RWPE2 (cell line): ENCODE measurements around the gene CACNA2D2.

ENCODE experiments used
- ATAC-seq: fragments of 200-7000 bp; cut with Tn5 transposase; 3 replicates; pipeline ENCODE4 v1.9.1; 2021; ENCODE audit warnings: low read depth
- DNase-seq: peaks from one replicate; pipeline ENCODE4 v3.0.0-alpha.2; 2020; ENCODE audit warnings: low spot score
- H3K27ac ChIP-seq: fragments of 450-650 bp; 2 replicates; pipeline ENCODE4 v1.5.1; 2017; ENCODE audit warnings: mild to moderate bottlenecking; ENCODE audit not compliant: poor library complexity, severe bottlenecking
- H3K27me3 ChIP-seq: fragments of 250-450 bp; sonication (Bioruptor Pico); 2 replicates; pipeline ENCODE4 v1.5.1; 2021; ENCODE audit warnings: mild to moderate bottlenecking, moderate library complexity; ENCODE audit not compliant: insufficient read depth, poor library complexity, severe bottlenecking
- H3K36me3 ChIP-seq: fragments of 250-450 bp; sonication (Bioruptor Pico); 2 replicates; pipeline ENCODE4 v1.5.1; 2020; ENCODE audit warnings: low read depth, mild to moderate bottlenecking, moderate library complexity
- H3K4me1 ChIP-seq: fragments of 250-450 bp; sonication (Bioruptor Pico); 2 replicates; pipeline ENCODE4 v1.5.1; 2021; ENCODE audit warnings: mild to moderate bottlenecking, moderate library complexity; ENCODE audit not compliant: insufficient read depth, poor library complexity, severe bottlenecking
- H3K4me3 ChIP-seq: fragments of 250-450 bp; sonication (Bioruptor Pico); 2 replicates; pipeline ENCODE4 v1.5.1; 2021; ENCODE audit warnings: mild to moderate bottlenecking, moderate library complexity; ENCODE audit not compliant: severe bottlenecking
- H3K9me3 ChIP-seq: fragments of 250-450 bp; sonication (Bioruptor Pico); 2 replicates; pipeline ENCODE4 v1.5.1; 2021; ENCODE audit warnings: mild to moderate bottlenecking, moderate library complexity; ENCODE audit not compliant: severe bottlenecking
- CTCF ChIP-seq: fragments of 450-650 bp; IDR thresholded peaks from one replicate; pipeline ENCODE4 v1.5.1; 2017; ENCODE audit warnings: mild to moderate bottlenecking, moderate library complexity; ENCODE audit not compliant: poor library complexity, severe bottlenecking

Gene CACNA2D2

GRCh38 chr3:50340448-50341329, 162.7 kb downstream of the CACNA2D2 start, which contains the start of gene RASSF1:
TSS of gene RASSF1 (minus strand) at chr3:50340836. CDS start at chr3:50340805, 31 bp downstream.
- Histone ChIP-seq H3K27ac (peak within 1 kb of the TSS; percentile 17), H3K27me3 (no peaks in the 10 kb centered on the region), H3K36me3 (peaks cover 8% of the 10 kb centered on the region), H3K9me3 (no peaks in the 10 kb centered on the region), H3K4me1 (peaks cover 10% of the 10 kb centered on the region), H3K4me3 (peak within 1 kb of the TSS; percentile 39)
- DNase-seq (no peak), ATAC-seq (peak; percentile 37)
- TF ChIP-seq CTCF, result no peak

GRCh38 chr3:50340147-50340447, 163.3 kb downstream of the CACNA2D2 start:
- Histone ChIP-seq H3K4me1 (peaks cover 15% of the 10 kb centered on the region), H3K27ac (peak overlapping the region; percentile 17), H3K4me3 (peak overlapping the region; percentile 39), H3K36me3 (peaks cover 14% of the 10 kb centered on the region), H3K9me3 (no peaks in the 10 kb centered on the region), H3K27me3 (no peaks in the 10 kb centered on the region)
- ATAC-seq (no peak), DNase-seq (no peak)
- no peak for TF ChIP-seq CTCF

GRCh38 chr3:50339485-50340146, 163.8 kb downstream of the CACNA2D2 start:
- H3K27me3 ChIP-seq, result no peaks in the 10 kb centered on the region
- DNase-seq (no peak), ATAC-seq (no peak)
- peaks cover 19% of the 10 kb centered on the region for H3K4me1 ChIP-seq
- H3K4me3 ChIP-seq, result peak overlapping the region; percentile 39
- TF ChIP-seq CTCF, result no peak
- H3K9me3 ChIP-seq, result no peaks in the 10 kb centered on the region
- peaks cover 19% of the 10 kb centered on the region for H3K36me3 ChIP-seq
- H3K27ac ChIP-seq, result peak overlapping the region; percentile 17

GRCh38 chr3:50338965-50339364, 164.5 kb downstream of the CACNA2D2 start:
- H3K27ac ChIP-seq, result peak overlapping the region; percentile 83
- DNase-seq, result no peak

More at GRCh38 chr3:50338965-50339364, 164.5 kb downstream of the CACNA2D2 start:
- no peak for TF ChIP-seq CTCF
- H3K27me3 ChIP-seq, result no peaks in the 10 kb centered on the region
- H3K4me3 ChIP-seq, result no peak overlapping the region
- ATAC-seq, result no peak
- H3K4me1 ChIP-seq, result peaks cover 21% of the 10 kb centered on the region
- peaks cover 25% of the 10 kb centered on the region for H3K36me3 ChIP-seq
- no peaks in the 10 kb centered on the region for H3K9me3 ChIP-seq
